Activated B cell treated with CpG ODN at 0.5 μM for 24 hours (primary cell): ENCODE measurements around the gene CNTN1. TPM values are rescaled to one million over a fixed set of nuclear protein-coding genes. Genes with fewer than 3 reads are reported as not detected.

Experiments used
- ATAC-seq: fragments of 200-7000 bp; cut with Tn5 transposase; one replicate; pipeline ENCODE4 v1.10.0; 2021; ENCODE audit warnings: low read depth, mild to moderate bottlenecking, moderate library complexity
- CTCF ChIA-PET: fragments of 350-600 bp; sonication (Branson Sonifier 250); formaldehyde crosslinking; loops from one replicate; lab custom pipeline; 2021; ENCODE audit warnings: antibody characterized with exemption; lab: Charles Lee
- POLR2A ChIA-PET: fragments of 350-600 bp; sonication (Branson Sonifier 250); formaldehyde crosslinking; loops from one replicate; lab custom pipeline; 2021; ENCODE audit warnings: antibody characterized with exemption; lab: Charles Lee
- DNase-seq: peaks from one replicate; pipeline ENCODE4 v3.0.0; 2022
- H3K27ac Mint-ChIP-seq: one replicate; pipeline ENCODE4 v1.8.0; 2020; ENCODE audit warnings: mixed read lengths
- H3K27me3 Mint-ChIP-seq: one replicate; pipeline ENCODE4 v1.8.0; 2021; ENCODE audit warnings: mixed read lengths
- H3K36me3 Mint-ChIP-seq: one replicate; pipeline ENCODE4 v1.8.0; 2021; ENCODE audit warnings: low read depth, mixed read lengths
- H3K4me1 Mint-ChIP-seq: one replicate; pipeline ENCODE4 v1.8.0; 2021; ENCODE audit warnings: mixed read lengths
- H3K4me3 Mint-ChIP-seq: one replicate; pipeline ENCODE4 v1.8.0; 2020; ENCODE audit warnings: mild to moderate bottlenecking, mixed read lengths
- H3K9me3 Mint-ChIP-seq: one replicate; pipeline ENCODE4 v1.8.0; 2020; ENCODE audit warnings: mixed read lengths
- CTCF ChIP-seq: fragments of 200-600 bp; IDR thresholded peaks from one replicate; pipeline ENCODE4 v1.8.0; 2022; ENCODE audit warnings: antibody characterized with exemption, mild to moderate bottlenecking
- intact Hi-C: fragments of 100-400 bp; cut with micrococcal nuclease; formaldehyde crosslinking; loops from one replicate; pipeline ENCODE4 v1.15.1; 2024
- total RNA-seq: library from RNA; stranded (reverse); gene quantifications from 2 replicates; pipeline ENCODE4 v1.2.3, GENCODE V29; 2022

The CNTN1 gene
- total RNA-seq, 1 donor from 2014 or later = not detected

- no peak for ATAC-seq
Observed at GRCh38 chr12:40693207-40693821, 1.1 kb downstream of the CNTN1 start.

GRCh38 chr12:40697566-40698259 lies 5.5 kb downstream of the CNTN1 start:
- H3K27me3 Mint-ChIP-seq = peaks cover 19% of the 10 kb centered on the region
- ATAC-seq = no peak
- H3K36me3 Mint-ChIP-seq = no peaks in the 10 kb centered on the region
- TF ChIP-seq CTCF = no peak
- POLR2A ChIA-PET = no interaction called here
- H3K27ac Mint-ChIP-seq = no peak overlapping the region
- intact Hi-C loops = no loop called here
- no peak for DNase-seq
- peaks cover 4% of the 10 kb centered on the region for H3K9me3 Mint-ChIP-seq
- peaks cover 3% of the 10 kb centered on the region for H3K4me1 Mint-ChIP-seq
- H3K4me3 Mint-ChIP-seq = no peak overlapping the region
- CTCF ChIA-PET = no interaction called here

More at GRCh38 chr12:40693207-40693821, 1.1 kb downstream of the CNTN1 start:
- Mint-ChIP-seq H3K36me3 (no peaks in the 10 kb centered on the region), H3K27me3 (peaks cover 31% of the 10 kb centered on the region), H3K27ac (no peak overlapping the region), H3K4me3 (no peak overlapping the region), H3K4me1 (peaks cover 4% of the 10 kb centered on the region), H3K9me3 (no peaks in the 10 kb centered on the region)
- TF ChIP-seq CTCF = no peak
- no peak for DNase-seq
- POLR2A ChIA-PET = no interaction called here
- intact Hi-C loops = no loop called here
- CTCF ChIA-PET = no interaction called here

- Mint-ChIP-seq H3K27me3 (peaks cover 7% of the 10 kb centered on the region), H3K9me3 (peaks cover 4% of the 10 kb centered on the region), H3K4me1 (no peaks in the 10 kb centered on the region), H3K4me3 (no peak overlapping the region), H3K27ac (no peak overlapping the region), H3K36me3 (no peaks in the 10 kb centered on the region)
- TF ChIP-seq CTCF = no peak
- DNase-seq (no peak), ATAC-seq (no peak)
- intact Hi-C loops = no loop called here
- ChIA-PET CTCF (no interaction called here), POLR2A (no interaction called here)
Observed at GRCh38 chr12:40701756-40702155, 9.5 kb downstream of the CNTN1 start.

GRCh38 chr12:40711121-40711520 lies 18.9 kb downstream of the CNTN1 start:
- ChIA-PET POLR2A (no interaction called here), CTCF (no interaction called here)
- Mint-ChIP-seq H3K27me3 (peaks cover 2% of the 10 kb centered on the region), H3K4me1 (no peaks in the 10 kb centered on the region), H3K36me3 (no peaks in the 10 kb centered on the region), H3K9me3 (no peaks in the 10 kb centered on the region), H3K4me3 (no peak overlapping the region), H3K27ac (no peak overlapping the region)
- intact Hi-C loops = no loop called here
- ATAC-seq (no peak), DNase-seq (no peak)
- TF ChIP-seq CTCF = no peak

- H3K27me3 Mint-ChIP-seq = no peaks in the 10 kb centered on the region
- H3K9me3 Mint-ChIP-seq = no peaks in the 10 kb centered on the region
- TF ChIP-seq CTCF = no peak
Observed at GRCh38 chr12:40714636-40715035, 22.4 kb downstream of the CNTN1 start.

More at GRCh38 chr12:40714636-40715035, 22.4 kb downstream of the CNTN1 start:
- no peaks in the 10 kb centered on the region for H3K4me1 Mint-ChIP-seq
- intact Hi-C loops = no loop called here
- H3K4me3 Mint-ChIP-seq = no peak overlapping the region
- no peak for ATAC-seq
- CTCF ChIA-PET = no interaction called here
- no peak overlapping the region for H3K27ac Mint-ChIP-seq
- no peak for DNase-seq
- POLR2A ChIA-PET = no interaction called here
- H3K36me3 Mint-ChIP-seq = no peaks in the 10 kb centered on the region
